ENCODE measurements around the gene TRIM43B. TPM values are rescaled to one million over a fixed set of nuclear protein-coding genes. Genes with fewer than 3 reads are reported as not detected.
"Not testable (repeated sequence)": the region's sequence is repeated elsewhere in the genome, so short reads cannot be mapped to it uniquely, and the experiment has no call there.

The TRIM43B gene
- total RNA-seq, 1 donor from 2014 or later = not detected

DNA sequence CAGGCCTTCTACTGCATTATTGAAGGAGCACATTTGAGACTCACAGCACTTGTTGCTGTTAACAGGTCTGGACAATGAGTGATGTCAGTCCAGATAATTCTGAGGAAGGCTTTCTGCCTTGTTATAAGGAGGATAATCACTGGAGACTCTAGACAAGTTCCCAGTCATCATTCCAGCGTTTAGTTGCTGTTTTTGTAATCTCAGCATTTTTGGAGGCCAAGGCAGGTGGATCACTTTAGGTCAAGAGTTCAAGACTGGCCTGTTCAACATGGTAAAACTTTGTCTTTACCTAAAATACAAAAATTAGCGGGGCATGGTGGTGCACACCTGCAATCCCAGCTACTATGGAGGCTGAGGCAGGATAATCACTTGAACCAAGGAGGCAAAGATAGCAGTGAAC lies 39.6 kb upstream of the TRIM43B start:
- Histone ChIP-seq H3K27ac (replicated peaks) (no peak overlapping the region), H3K4me1 (peaks cover 40% of the 10 kb centered on the region), H3K27me3 (ENCODE audit: low read depth) (no peaks in the 10 kb centered on the region), H3K36me3 (peaks cover under 1% of the 10 kb centered on the region), H3K9me3 (replicated peaks) (no peaks in the 10 kb centered on the region), H3K4me3 (no peak overlapping the region)
- TF ChIP-seq, protein P1, sequence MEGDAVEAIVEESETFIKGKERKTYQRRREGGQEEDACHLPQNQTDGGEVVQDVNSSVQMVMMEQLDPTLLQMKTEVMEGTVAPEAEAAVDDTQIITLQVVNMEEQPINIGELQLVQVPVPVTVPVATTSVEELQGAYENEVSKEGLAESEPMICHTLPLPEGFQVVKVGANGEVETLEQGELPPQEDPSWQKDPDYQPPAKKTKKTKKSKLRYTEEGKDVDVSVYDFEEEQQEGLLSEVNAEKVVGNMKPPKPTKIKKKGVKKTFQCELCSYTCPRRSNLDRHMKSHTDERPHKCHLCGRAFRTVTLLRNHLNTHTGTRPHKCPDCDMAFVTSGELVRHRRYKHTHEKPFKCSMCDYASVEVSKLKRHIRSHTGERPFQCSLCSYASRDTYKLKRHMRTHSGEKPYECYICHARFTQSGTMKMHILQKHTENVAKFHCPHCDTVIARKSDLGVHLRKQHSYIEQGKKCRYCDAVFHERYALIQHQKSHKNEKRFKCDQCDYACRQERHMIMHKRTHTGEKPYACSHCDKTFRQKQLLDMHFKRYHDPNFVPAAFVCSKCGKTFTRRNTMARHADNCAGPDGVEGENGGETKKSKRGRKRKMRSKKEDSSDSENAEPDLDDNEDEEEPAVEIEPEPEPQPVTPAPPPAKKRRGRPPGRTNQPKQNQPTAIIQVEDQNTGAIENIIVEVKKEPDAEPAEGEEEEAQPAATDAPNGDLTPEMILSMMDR (IDR thresholded peaks at IDR 0.05; ENCODE audit: borderline replicate concordance) = no peak
- no peak for DNase-seq
- intact Hi-C loops (cut with micrococcal nuclease) = no loop called here

DNA sequence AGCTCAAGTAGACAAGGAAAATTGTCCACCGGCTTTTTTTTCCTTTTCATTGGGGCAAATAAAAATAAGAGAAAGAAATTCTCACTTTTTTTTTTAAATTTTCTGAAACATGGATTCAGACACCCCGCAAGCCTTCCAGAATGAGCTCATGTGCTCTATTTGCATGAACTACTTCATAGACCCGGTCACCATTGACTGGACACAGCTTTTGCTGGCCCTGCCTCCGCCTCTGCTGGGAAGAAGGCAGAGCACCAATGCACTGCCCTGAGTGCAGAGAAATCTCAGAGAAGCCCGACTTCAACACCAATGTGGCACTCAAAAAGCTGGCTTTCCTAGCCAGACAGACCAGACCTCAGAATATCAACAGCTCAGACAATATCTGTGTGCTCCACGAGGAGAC lies 30.2 kb upstream of the TRIM43B start:
- no peak for DNase-seq
- H3K27ac ChIP-seq (replicated peaks) = no peak overlapping the region
- H3K9me3 ChIP-seq (replicated peaks) = no peaks in the 10 kb centered on the region
- no peaks in the 10 kb centered on the region for H3K27me3 ChIP-seq (ENCODE audit: low read depth)
- H3K36me3 ChIP-seq = no peaks in the 10 kb centered on the region
- TF ChIP-seq, protein P1 (IDR thresholded peaks at IDR 0.05; ENCODE audit: borderline replicate concordance) = no peak
- no peak overlapping the region for H3K4me3 ChIP-seq
- H3K4me1 ChIP-seq = peaks cover 10% of the 10 kb centered on the region
- intact Hi-C loops (cut with micrococcal nuclease) = no loop called here

DNA sequence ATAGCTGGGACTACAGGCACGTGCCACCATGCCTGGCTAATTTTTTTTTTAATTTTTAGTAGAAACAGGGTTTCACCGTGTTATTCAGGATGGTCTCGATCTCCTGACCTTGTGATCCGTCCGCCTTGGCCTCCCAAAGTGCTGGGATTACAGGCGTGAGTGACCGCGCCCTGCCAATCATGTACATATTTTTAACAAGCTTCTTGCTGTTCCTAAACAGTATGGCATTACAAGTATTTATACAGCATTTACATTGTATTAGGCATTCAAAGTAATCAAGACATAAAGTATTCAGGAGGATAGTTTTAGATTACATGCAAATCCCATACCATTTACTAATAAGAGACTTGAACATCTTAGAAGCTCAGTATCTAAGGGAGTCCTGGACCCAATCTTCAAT lies 29.7 kb upstream of the TRIM43B start:
- H3K9me3 ChIP-seq (replicated peaks); H3K27ac ChIP-seq (replicated peaks); H3K27me3 ChIP-seq (ENCODE audit: low read depth); H3K36me3 ChIP-seq; intact Hi-C loops (cut with micrococcal nuclease); H3K4me3 ChIP-seq; DNase-seq; H3K4me1 ChIP-seq: not testable (repeated sequence)

DNA sequence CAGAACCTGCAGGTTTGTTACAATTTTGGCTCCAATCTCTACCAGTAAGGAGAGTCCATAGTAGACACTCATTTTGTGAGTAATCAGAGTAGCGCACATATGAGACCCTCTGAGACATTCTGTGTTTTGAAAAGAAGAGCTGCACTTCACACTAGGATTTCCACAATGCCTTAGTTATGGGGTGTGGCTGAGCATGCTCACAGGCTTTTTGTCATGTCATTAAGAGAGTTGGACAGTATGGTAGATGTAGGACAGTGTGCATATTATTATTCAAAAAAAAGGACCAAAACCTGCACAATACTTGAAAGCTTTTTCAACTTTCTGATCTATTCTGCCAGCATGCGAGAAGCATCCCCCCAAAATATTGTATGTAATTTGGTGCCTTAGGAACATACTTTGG lies 24.9 kb upstream of the TRIM43B start:
- Histone ChIP-seq H3K4me3 (no peak overlapping the region), H3K9me3 (replicated peaks) (peaks cover 4% of the 10 kb centered on the region), H3K36me3 (no peaks in the 10 kb centered on the region), H3K4me1 (peaks cover under 1% of the 10 kb centered on the region), H3K27ac (replicated peaks) (no peak overlapping the region), H3K27me3 (ENCODE audit: low read depth) (no peaks in the 10 kb centered on the region)
- TF ChIP-seq, protein P1 (IDR thresholded peaks at IDR 0.05; ENCODE audit: borderline replicate concordance) = no peak
- intact Hi-C loops (cut with micrococcal nuclease) = no loop called here
- DNase-seq = no peak

DNA sequence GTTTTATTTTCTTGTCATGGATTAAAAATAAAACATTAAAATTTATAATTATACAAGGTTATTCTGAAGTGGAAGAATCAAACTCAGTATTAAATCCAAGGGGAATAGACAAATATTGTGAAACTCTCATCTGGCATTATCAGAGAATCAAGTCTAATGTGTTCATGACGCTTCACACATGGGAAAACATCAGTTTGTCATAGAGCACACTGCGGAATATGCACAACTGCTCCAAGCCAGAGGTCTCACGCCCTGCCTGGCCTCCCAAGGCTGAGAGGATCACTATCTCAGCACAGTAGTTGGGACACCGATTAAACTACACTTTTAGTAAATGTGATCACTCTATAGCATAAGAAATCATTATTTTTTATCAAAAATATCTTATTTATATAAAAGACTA lies 20.7 kb upstream of the TRIM43B start:
- no peaks in the 10 kb centered on the region for H3K36me3 ChIP-seq
- H3K4me1 ChIP-seq = no peaks in the 10 kb centered on the region
- H3K27me3 ChIP-seq (ENCODE audit: low read depth) = no peaks in the 10 kb centered on the region
- TF ChIP-seq, protein P1 (IDR thresholded peaks at IDR 0.05; ENCODE audit: borderline replicate concordance) = no peak
- no peak overlapping the region for H3K27ac ChIP-seq (replicated peaks)
- DNase-seq = no peak
- H3K9me3 ChIP-seq (replicated peaks) = peaks cover 9% of the 10 kb centered on the region
- H3K4me3 ChIP-seq = no peak overlapping the region
- intact Hi-C loops (cut with micrococcal nuclease) = no loop called here

DNA sequence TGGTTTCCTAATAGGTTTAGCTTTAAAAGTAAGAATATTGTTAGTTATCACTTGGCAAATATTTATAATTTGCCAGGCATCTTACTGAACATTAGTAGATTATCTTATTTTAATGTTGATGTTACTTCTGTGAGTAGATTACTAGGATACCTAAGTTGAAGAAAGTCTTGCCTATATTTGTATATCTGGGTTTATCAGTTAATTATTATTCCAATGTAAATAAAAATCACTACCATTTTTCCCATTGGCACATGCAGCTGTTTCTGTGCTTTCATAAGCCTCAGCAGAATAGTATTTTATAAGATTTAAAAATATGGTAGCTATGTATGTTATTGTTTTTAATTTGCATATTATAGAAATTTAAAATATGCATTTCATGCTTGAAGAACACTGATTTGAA lies 16.3 kb upstream of the TRIM43B start:
- TF ChIP-seq, protein P1 (IDR thresholded peaks at IDR 0.05; ENCODE audit: borderline replicate concordance) = no peak
- intact Hi-C loops (cut with micrococcal nuclease) = no loop called here
- no peaks in the 10 kb centered on the region for H3K4me1 ChIP-seq
- H3K9me3 ChIP-seq (replicated peaks) = peaks cover 9% of the 10 kb centered on the region
- no peaks in the 10 kb centered on the region for H3K27me3 ChIP-seq (ENCODE audit: low read depth)
- no peak overlapping the region for H3K4me3 ChIP-seq
- DNase-seq = no peak
- H3K27ac ChIP-seq (replicated peaks) = no peak overlapping the region
- no peaks in the 10 kb centered on the region for H3K36me3 ChIP-seq

DNA sequence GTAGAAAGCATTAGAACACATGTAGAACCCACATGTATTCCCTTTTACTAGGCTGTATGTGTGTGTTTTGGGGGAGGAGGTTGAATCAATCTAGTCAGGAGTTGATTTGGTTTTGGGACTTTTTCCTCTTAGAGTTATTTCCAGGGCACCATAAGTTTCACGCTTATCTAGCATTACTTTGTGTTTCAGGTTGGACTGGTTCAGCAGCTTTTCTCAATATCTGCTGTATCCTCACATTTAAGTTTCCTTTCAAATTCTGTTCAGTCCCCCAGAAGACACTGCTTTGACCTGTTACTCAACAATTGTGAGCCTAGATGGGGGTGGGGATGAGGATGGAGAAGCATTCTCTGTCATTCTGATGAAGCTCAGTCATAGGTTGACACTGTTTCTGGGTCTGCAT lies 7.5 kb upstream of the TRIM43B start:
- H3K27ac ChIP-seq (replicated peaks); H3K4me1 ChIP-seq; H3K36me3 ChIP-seq; intact Hi-C loops (cut with micrococcal nuclease); H3K9me3 ChIP-seq (replicated peaks); DNase-seq; H3K4me3 ChIP-seq: not testable (repeated sequence)
- H3K27me3 ChIP-seq (ENCODE audit: low read depth) = peaks cover 10% of the 10 kb centered on the region

DNA sequence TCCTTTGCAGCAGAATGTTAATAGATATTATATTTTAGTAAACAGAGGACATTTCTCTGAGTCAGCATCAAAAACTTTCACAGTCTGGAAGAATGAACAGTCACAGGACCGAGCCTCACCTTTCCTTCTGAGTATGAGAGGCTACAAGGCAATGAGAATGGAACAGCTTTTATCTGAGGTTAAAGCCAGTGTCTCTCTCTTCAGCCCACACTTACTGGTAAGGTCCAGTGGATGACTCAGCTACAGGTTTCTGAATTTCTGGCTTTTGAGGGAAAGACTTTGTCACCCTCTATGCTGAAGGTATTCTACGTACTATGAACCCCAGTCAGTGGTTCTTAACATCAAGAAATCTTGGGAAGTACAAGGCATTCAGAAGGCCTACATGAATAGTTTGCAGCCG lies 9.5 kb downstream of the TRIM43B start:
- H3K36me3 ChIP-seq; H3K4me1 ChIP-seq; H3K4me3 ChIP-seq; intact Hi-C loops (cut with micrococcal nuclease); H3K27ac ChIP-seq (replicated peaks); DNase-seq; H3K9me3 ChIP-seq (replicated peaks); H3K27me3 ChIP-seq (ENCODE audit: low read depth): not testable (repeated sequence)

DNA sequence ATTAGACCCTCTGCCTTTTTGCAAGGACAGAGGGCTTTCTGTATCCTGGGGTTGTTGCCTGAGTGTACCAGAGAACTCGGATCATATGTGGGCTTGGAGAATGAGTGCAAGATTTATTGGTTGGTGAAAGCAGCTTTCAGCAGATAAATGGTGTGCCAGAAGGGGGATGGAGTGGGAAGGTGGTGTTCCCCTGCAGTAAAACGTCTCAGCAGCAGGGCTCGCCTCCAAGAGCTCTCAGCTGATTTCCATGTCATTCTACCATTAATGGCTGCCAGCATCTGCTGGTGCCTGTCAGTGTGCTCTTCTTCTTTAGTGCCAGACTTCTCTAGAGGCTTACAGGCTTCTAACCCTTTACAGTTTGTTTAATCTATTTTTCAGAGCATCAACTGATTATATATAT lies 16.6 kb downstream of the TRIM43B start:
- DNase-seq; H3K36me3 ChIP-seq; H3K9me3 ChIP-seq (replicated peaks); H3K27ac ChIP-seq (replicated peaks); H3K4me1 ChIP-seq; intact Hi-C loops (cut with micrococcal nuclease); H3K27me3 ChIP-seq (ENCODE audit: low read depth); H3K4me3 ChIP-seq: not testable (repeated sequence)

All from left ventricle myocardium inferior (tissue), 1 donor.